Heart right ventricle (tissue), 16 donors: ENCODE results near the gene RPS3. TPM values are rescaled to one million over a fixed set of nuclear protein-coding genes. Genes with fewer than 3 reads are reported as not detected.

Experiments
- ATAC-seq, 8 donors: fragments of 200-7000 bp; cut with Tn5 transposase; one replicate each; pipeline ENCODE4 v1.9.1; 2020; ENCODE audit warnings: mild to moderate bottlenecking in 8 of 8, moderate library complexity in 8 of 8, moderate number of reproducible peaks in 1 of 8
- DNase-seq, 2 donors: peaks; one replicate each; pipeline ENCODE4 v3.0.0-alpha.2; 2020
- H3K27ac ChIP-seq, 10 donors: fragments of 200-600 bp; sonication (generic) in 2 of 10; one replicate each; pipeline versions ENCODE4 v1.5.0 to v1.8.0; 2020 to 2022; ENCODE audit warnings: mild to moderate bottlenecking in 3 of 10
- H3K27me3 ChIP-seq, 7 donors: fragments of 200-600 bp; one replicate each; pipeline ENCODE4 v1.8.0; 2021 to 2022; ENCODE audit warnings: mild to moderate bottlenecking in 2 of 7
- H3K36me3 ChIP-seq, 9 donors: fragments of 200-600 bp; sonication (generic) in 1 of 9; one replicate each; pipeline versions ENCODE4 v1.5.0 to v1.8.0; 2020 to 2022; ENCODE audit warnings: mild to moderate bottlenecking in 2 of 9
- H3K4me1 ChIP-seq, 9 donors: fragments of 200-600 bp; sonication (generic) in 1 of 9; one replicate each; pipeline versions ENCODE4 v1.5.0 to v1.8.0; 2020 to 2022; ENCODE audit warnings: mild to moderate bottlenecking in 4 of 9
- H3K4me3 ChIP-seq, 10 donors: fragments of 200-600 bp; sonication (generic) in 2 of 10; one replicate each; pipeline versions ENCODE4 v1.5.0 to v1.8.0; 2020 to 2022; ENCODE audit warnings: mild to moderate bottlenecking in 7 of 10, moderate library complexity in 2 of 10
- H3K9me3 ChIP-seq, 11 donors: fragments of 200-600 bp in 10 of 11; sonication (generic) in 2 of 11; one replicate each; pipeline versions ENCODE4 v1.5.0 to v1.8.0; 2013 to 2022; ENCODE audit warnings: mild to moderate bottlenecking in 2 of 11, control low read depth in 1 of 11, moderate library complexity in 1 of 11
- WGBS, 2 donors: extraction: QIAGEN DNeasy Blood & Tissue Kit; methylation state at CpG; one replicate each; pipeline ENCODE4 v1.1.7; 2013; ENCODE audit warnings: inconsistent platforms in 1 of 2; 5-methylcytosine and 5-hydroxymethylcytosine counted together
- intact Hi-C, 10 donors: fragments of 100-400 bp; cut with DNase I; formaldehyde crosslinking; loops; one replicate each; pipeline versions ENCODE4 v1.11.1 to v1.14.2; 2022
- polyA plus RNA-seq, 2 donors: library from polyadenylated mRNA; stranded (reverse); fragments of 200-250 nt; gene quantifications; one replicate each; pipeline ENCODE4 v1.2.3, GENCODE V29; 2013
- total RNA-seq, 10 donors: library from RNA; stranded (reverse); fragmentation: NEBNext Ultra II Directional in 3 of 10; extraction: Animal tissue kit (Norgen Biotek cat#: 25700) in 3 of 10; gene quantifications; one replicate each; pipeline versions ENCODE4 v1.2.1 to v1.2.4, GENCODE V29; 2021 to 2023
- TF ChIP-seq, protein P1 (sequence below), 9 donors: fragments of 200-600 bp; sonication (generic) in 2 of 9; IDR thresholded peaks; one replicate each; pipeline versions ENCODE4 v1.5.0 to v1.8.0; 2021 to 2022; ENCODE audit warnings: antibody characterized with exemption in 9 of 9, mild to moderate bottlenecking in 5 of 9, moderate library complexity in 1 of 9
- donor health status: Arrhythmogenic right ventricular cardiomyopathy.
- donor health status: ischemic (EF 13 %, LVEDD 7.1; RV severe dilation, severe dysfunction).
- donor health status: healthy with polysubstance abuse.
- donor health status: DM: no; HTN: yes; CAD: no.
- donor health status: DM: no; HTN: no; CAD: no.
- donor health status: ischemic (EF 25% LVEDD 6.9; RV normal size, moderate dysfunction).
- donor health status: ischemic (EF 25% LVEDD 5.7; RV mildly dilated, moderate dysfunction).
- donor health status: healthy.
- donor health status: DM: yes; HTN: yes; CAD: no.
- donor health status: Ischemic cardiomyopathy.
- donor health status: ischemic (EF 35%, LVEDD 5.7; RV mildly dilated, moderate dysfunction).
- donor health status: nonischemic (EF 11% LVEDD 7.7; RV severe dilation, severe dysfunction).
- donor health status: DM: yes; HTN: yes; CAD: no.
- donor health status: PGD.
- donor health status: ischemic (EF 29% LVEDD 5.4; RV normal size, mild dysfunction).
- donor health status: nonischemic (EF 23%, LVEDD 6.1; RV moderate dilation, normal function).

Gene RPS3
- total and polyA plus RNA-seq, 12 donors = 698 to 1,945 (median 939) TPM

DNA sequence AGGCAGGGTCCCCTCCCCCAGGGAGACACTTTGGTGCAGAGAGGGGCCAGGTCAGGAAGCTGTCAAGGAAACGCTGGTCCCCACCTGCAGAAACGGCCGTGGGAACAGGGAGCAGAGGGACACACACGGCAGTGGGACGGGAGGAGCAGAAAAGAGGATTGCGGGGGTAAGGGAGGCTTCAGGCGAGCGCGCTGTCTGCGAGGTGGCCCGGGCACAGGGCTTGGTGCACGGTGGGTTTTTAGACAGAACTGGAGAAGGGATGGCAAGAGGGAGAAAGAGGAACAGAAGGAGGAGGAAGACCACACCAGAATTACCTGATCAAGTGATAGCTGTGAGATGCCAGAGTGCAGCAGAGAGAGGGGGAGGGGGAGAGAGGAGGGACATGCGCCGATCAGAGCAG lies 39.7 kb downstream of the RPS3 start:
- intact Hi-C loops = no loop called here
- ATAC-seq (no peak), DNase-seq (no peak)
- 79 to 80% methylated on average over 14 of the region's 14 CpGs for whole genome bisulfite sequencing, 2 donors
- Histone ChIP-seq H3K27me3 (peaks cover 0 to 2% (median 0%) of the 10 kb centered on the region in 7 donors), H3K4me3 (no peak overlapping the region), H3K9me3 (no peaks in the 10 kb centered on the region), H3K4me1 (peaks cover 0 to 7% (median 0%) of the 10 kb centered on the region in 9 donors), H3K36me3 (peaks cover 0 to 7% (median 0%) of the 10 kb centered on the region in 9 donors), H3K27ac (no peak overlapping the region)
- TF ChIP-seq, protein P1, sequence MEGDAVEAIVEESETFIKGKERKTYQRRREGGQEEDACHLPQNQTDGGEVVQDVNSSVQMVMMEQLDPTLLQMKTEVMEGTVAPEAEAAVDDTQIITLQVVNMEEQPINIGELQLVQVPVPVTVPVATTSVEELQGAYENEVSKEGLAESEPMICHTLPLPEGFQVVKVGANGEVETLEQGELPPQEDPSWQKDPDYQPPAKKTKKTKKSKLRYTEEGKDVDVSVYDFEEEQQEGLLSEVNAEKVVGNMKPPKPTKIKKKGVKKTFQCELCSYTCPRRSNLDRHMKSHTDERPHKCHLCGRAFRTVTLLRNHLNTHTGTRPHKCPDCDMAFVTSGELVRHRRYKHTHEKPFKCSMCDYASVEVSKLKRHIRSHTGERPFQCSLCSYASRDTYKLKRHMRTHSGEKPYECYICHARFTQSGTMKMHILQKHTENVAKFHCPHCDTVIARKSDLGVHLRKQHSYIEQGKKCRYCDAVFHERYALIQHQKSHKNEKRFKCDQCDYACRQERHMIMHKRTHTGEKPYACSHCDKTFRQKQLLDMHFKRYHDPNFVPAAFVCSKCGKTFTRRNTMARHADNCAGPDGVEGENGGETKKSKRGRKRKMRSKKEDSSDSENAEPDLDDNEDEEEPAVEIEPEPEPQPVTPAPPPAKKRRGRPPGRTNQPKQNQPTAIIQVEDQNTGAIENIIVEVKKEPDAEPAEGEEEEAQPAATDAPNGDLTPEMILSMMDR (IDR thresholded peaks at IDR 0.05) = no peak

DNA sequence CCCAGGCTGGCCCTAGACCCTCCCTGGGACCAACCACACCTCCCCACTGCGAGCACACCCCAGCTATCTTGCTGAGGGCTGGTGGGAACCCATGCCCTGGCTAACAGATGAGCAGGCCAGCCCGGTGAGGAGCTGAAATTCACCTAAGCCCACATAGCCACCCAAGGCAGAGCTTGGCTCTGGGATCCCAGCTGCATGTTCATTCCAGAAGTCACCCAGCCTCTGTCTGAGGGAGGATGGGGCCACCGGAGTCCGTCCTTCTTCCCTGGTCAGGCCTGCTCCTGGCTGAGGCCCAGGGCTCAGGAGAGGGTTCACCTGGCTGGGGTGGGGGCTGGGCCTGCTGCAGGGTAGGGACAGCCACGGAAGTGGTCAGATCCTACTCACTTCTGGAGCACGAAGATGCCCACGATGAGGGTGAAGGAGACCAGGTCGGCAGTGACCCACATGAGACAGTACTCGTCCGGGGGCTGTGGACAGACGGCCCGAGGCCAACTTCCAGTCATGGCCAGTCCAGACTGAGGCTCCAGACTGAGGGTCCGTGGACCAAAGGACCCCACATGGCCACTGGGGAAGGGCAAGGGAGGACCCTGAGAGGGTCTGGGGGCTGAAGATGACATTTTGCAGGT lies 40.3 kb downstream of the RPS3 start:
- no peaks in the 10 kb centered on the region for H3K9me3 ChIP-seq
- H3K4me3 ChIP-seq = no peak overlapping the region
- H3K27ac ChIP-seq = no peak overlapping the region
- TF ChIP-seq, protein P1 (IDR thresholded peaks at IDR 0.05) = no peak
- ATAC-seq (no peak), DNase-seq (no peak)
- intact Hi-C loops = loop anchor here in 2 of 10 donors (10.0 kb wide), 1 partner anchor 45 kb away; the partner anchor contains the start of gene RPS3 (in 2 of the 2)
- H3K4me1 ChIP-seq = peaks cover 0 to 7% (median 0%) of the 10 kb centered on the region in 9 donors
- WGBS, 2 donors = 86 to 88% methylated on average over 13 of the region's 13 CpGs
- peaks cover 0 to 6% (median 0%) of the 10 kb centered on the region in 9 donors for H3K36me3 ChIP-seq
- no peaks in the 10 kb centered on the region for H3K27me3 ChIP-seq

DNA sequence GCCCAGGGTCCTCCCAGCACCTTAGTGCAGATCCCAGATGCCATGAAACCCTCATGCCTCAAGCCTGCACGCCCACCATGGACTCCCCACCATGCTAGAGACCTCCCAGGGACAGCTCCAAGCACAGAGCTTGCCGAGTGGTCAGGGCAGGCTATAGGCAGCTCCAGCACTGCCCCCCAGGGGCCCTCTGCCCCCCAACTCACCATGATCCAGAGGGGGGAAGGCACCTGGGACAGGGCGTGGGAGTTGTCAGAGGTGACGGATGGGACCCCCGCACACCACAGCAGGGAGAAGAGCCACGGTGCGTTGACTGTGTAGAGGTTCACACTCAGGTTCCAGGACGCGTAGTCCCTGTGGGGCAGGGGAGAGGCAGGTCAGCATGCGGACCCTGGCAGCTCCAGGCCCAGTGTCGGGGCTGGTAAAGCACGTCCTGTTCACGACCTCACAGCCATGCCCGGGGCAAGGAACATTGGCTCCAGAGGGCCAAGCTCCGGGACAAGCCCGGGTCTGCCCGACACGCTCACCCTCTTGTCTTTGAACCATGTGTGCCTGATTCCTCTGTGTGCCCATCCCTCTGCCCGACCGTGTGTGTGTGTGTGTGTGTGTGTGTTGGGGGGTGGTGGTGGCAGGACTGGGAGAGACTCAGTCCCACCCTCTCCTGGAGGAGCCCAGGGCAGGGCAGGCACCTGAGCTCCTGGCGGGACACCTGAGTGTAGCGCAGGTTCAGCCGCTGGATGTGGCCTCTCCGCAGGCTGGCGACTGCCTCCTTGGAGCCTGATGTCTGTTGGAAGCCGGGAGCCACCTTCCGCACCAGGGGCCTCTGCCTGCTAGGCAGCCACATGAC lies 41.9 kb downstream of the RPS3 start:
- 91 to 92% methylated on average over 27 of the region's 27 CpGs for WGBS, 2 donors
- ATAC-seq = peak in 2 of 8 donors; percentile 9 to 29
- no peak for DNase-seq
- intact Hi-C loops = loop anchor here in 2 of 10 donors (10.0 kb wide), 1 partner anchor 46 kb away; the partner anchor contains the start of gene RPS3 (in 2 of the 2)
- Histone ChIP-seq H3K4me3 (no peak overlapping the region), H3K27me3 (no peaks in the 10 kb centered on the region), H3K27ac (no peak overlapping the region), H3K9me3 (no peaks in the 10 kb centered on the region), H3K36me3 (peaks cover 0 to 3% (median 0%) of the 10 kb centered on the region in 9 donors), H3K4me1 (peaks cover 0 to 7% (median 0%) of the 10 kb centered on the region in 9 donors)
- TF ChIP-seq, protein P1 (IDR thresholded peaks at IDR 0.05) = no peak

DNA sequence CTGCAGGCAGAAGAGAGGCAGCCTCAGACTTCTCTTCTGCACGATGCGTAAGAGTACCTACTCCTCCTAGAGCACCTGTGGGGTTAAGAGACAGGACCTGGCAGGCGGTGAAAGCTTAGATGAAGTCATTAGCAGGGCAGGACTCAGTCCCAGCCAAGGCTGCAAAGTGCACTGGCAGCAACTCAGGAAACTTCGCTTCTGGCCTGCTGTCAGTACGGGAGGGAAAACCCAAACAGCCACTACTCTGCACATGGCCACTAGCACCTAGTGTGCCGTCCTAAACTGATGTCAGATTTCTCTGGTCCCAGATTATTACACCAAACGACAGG lies 42.5 kb downstream of the RPS3 start:
- DNase-seq (peak in 1 of 2 donors; percentile 34), ATAC-seq (peak in 5 of 8 donors; percentile 28 to 81 (median 74))
- TF ChIP-seq, protein P1 (IDR thresholded peaks at IDR 0.05) = no peak
- Histone ChIP-seq H3K36me3 (peaks cover 0 to 1% (median 0%) of the 10 kb centered on the region in 9 donors), H3K27ac (no peak overlapping the region), H3K27me3 (no peaks in the 10 kb centered on the region), H3K4me3 (no peak overlapping the region), H3K9me3 (no peaks in the 10 kb centered on the region), H3K4me1 (peaks cover 0 to 7% (median 0%) of the 10 kb centered on the region in 9 donors)
- WGBS, 2 donors = 49 to 73% methylated on average over 7 of the region's 7 CpGs
- intact Hi-C loops = loop anchor here in 2 of 10 donors (10.0 kb wide), 1 partner anchor 47 kb away; the partner anchor contains the start of gene RPS3 (in 2 of the 2)
